ENCODE results near the gene MTARC2. TPM values are rescaled to one million over a fixed set of nuclear protein-coding genes. Genes with fewer than 3 reads are reported as not detected.

Gene MTARC2
- total RNA-seq, 1 donor from 2014 or later = 58.6 TPM

- no peak for DNase-seq
- no peak for TF ChIP-seq CTCF (IDR thresholded peaks at IDR 0.05)
- Histone ChIP-seq H3K4me3 (no peak overlapping the region), H3K4me1 (peaks cover 6% of the 10 kb centered on the region), H3K9me3 (no peaks in the 10 kb centered on the region), H3K27ac (no peak overlapping the region), H3K27me3 (no peaks in the 10 kb centered on the region), H3K36me3 (no peaks in the 10 kb centered on the region)
- no peak for ATAC-seq
- intact Hi-C loops (cut with DNase I) = no loop called here
Observed at GRCh38 chr1:220813013-220813412, 64.9 kb downstream of the MTARC2 start.

GRCh38 chr1:220815409-220815808, 67.3 kb downstream of the MTARC2 start:
- H3K4me3 ChIP-seq = no peak overlapping the region
- H3K27me3 ChIP-seq = no peaks in the 10 kb centered on the region
- H3K4me1 ChIP-seq = peaks cover 7% of the 10 kb centered on the region
- DNase-seq = no peak
- no peaks in the 10 kb centered on the region for H3K9me3 ChIP-seq
- no peak for TF ChIP-seq CTCF (IDR thresholded peaks at IDR 0.05)
- ATAC-seq = no peak
- no peaks in the 10 kb centered on the region for H3K36me3 ChIP-seq
- intact Hi-C loops (cut with DNase I) = no loop called here
- no peak overlapping the region for H3K27ac ChIP-seq

GRCh38 chr1:220817907-220818306, 69.8 kb downstream of the MTARC2 start:
- Histone ChIP-seq H3K9me3 (no peaks in the 10 kb centered on the region), H3K36me3 (no peaks in the 10 kb centered on the region)
- intact Hi-C loops (cut with DNase I) = no loop called here

GRCh38 chr1:220818421-220819173, 70.5 kb downstream of the MTARC2 start:
- no peaks in the 10 kb centered on the region for H3K36me3 ChIP-seq
- peaks cover 3% of the 10 kb centered on the region for H3K4me1 ChIP-seq
- no peaks in the 10 kb centered on the region for H3K9me3 ChIP-seq
- peak overlapping the region; percentile 55 for H3K27ac ChIP-seq
- no peaks in the 10 kb centered on the region for H3K27me3 ChIP-seq
- peak; percentile 70 for ATAC-seq
- intact Hi-C loops (cut with DNase I) = no loop called here
- no peak for TF ChIP-seq CTCF (IDR thresholded peaks at IDR 0.05)
- H3K4me3 ChIP-seq = no peak overlapping the region
- DNase-seq = no peak

More at GRCh38 chr1:220817907-220818306, 69.8 kb downstream of the MTARC2 start:
- no peak for DNase-seq
- Histone ChIP-seq H3K27ac (peak overlapping the region; percentile 55), H3K27me3 (no peaks in the 10 kb centered on the region), H3K4me3 (no peak overlapping the region), H3K4me1 (peaks cover 3% of the 10 kb centered on the region)
- TF ChIP-seq CTCF (IDR thresholded peaks at IDR 0.05) = no peak
- peak; percentile 38 for ATAC-seq

- Histone ChIP-seq H3K36me3 (no peaks in the 10 kb centered on the region), H3K27me3 (no peaks in the 10 kb centered on the region), H3K4me1 (peaks cover 3% of the 10 kb centered on the region), H3K9me3 (no peaks in the 10 kb centered on the region), H3K4me3 (no peak overlapping the region), H3K27ac (peak overlapping the region; percentile 31)
- TF ChIP-seq CTCF (IDR thresholded peaks at IDR 0.05) = no peak
- DNase-seq (no peak), ATAC-seq (peak; percentile 22)
- intact Hi-C loops (cut with DNase I) = no loop called here
Observed at GRCh38 chr1:220819467-220820026, 71.4 kb downstream of the MTARC2 start.
